Mesendoderm (in vitro differentiated cells): Measurements from ENCODE around the gene TBATA.

Experiments
- DNase-seq: peaks from one replicate; pipeline ENCODE4 v3.0.0; 2013
- H2AK5ac ChIP-seq: 2 replicates; pipeline ENCODE4 v1.6.1; 2013; ENCODE audit warnings: low read length, inconsistent platforms
- H2BK120ac ChIP-seq: 2 replicates; pipeline ENCODE4 v1.6.1; 2013; ENCODE audit warnings: low read depth, mild to moderate bottlenecking, low read length, moderate library complexity, mixed read lengths
- H2BK15ac ChIP-seq: replicated peaks from 2 replicates; pipeline ENCODE4 v1.6.1; 2013; ENCODE audit warnings: low read depth, mild to moderate bottlenecking, moderate library complexity
- H2BK5ac ChIP-seq: 2 replicates; pipeline ENCODE4 v1.6.1; 2013; ENCODE audit warnings: low read length, inconsistent platforms
- H3K18ac ChIP-seq: 2 replicates; pipeline ENCODE4 v1.6.1; 2013; ENCODE audit warnings: mild to moderate bottlenecking, low read length, mixed read lengths
- H3K23ac ChIP-seq: one replicate; pipeline ENCODE4 v1.6.1; 2013; ENCODE audit warnings: low read length
- H3K27ac ChIP-seq: 2 replicates; pipeline ENCODE4 v1.5.1; 2013; ENCODE audit warnings: low read depth, mild to moderate bottlenecking, inconsistent platforms, low read length, moderate library complexity
- H3K27me3 ChIP-seq: 2 replicates; pipeline ENCODE4 v1.6.1; 2013; ENCODE audit warnings: low read length, control low read depth, mild to moderate bottlenecking, inconsistent platforms; ENCODE audit not compliant: insufficient read depth, poor library complexity
- H3K36me3 ChIP-seq: 2 replicates; pipeline ENCODE4 v1.6.1; 2013; ENCODE audit warnings: low read length, inconsistent platforms; ENCODE audit not compliant: control insufficient read depth, insufficient read depth
- H3K4ac ChIP-seq: one replicate; pipeline ENCODE4 v1.6.1; 2013; ENCODE audit warnings: low read depth, mild to moderate bottlenecking, low read length, moderate library complexity
- H3K4me1 ChIP-seq: 2 replicates; pipeline ENCODE4 v1.6.1; 2013; ENCODE audit warnings: low read depth, low read length, inconsistent platforms; ENCODE audit not compliant: control insufficient read depth
- H3K4me2 ChIP-seq: 2 replicates; pipeline ENCODE4 v1.6.1; 2013; ENCODE audit warnings: low read length
- H3K4me3 ChIP-seq: 2 replicates; pipeline ENCODE4 v1.5.1; 2013; ENCODE audit warnings: mild to moderate bottlenecking, low read length
- H3K56ac ChIP-seq: one replicate; pipeline ENCODE4 v1.6.1; 2013; ENCODE audit warnings: low read length
- H3K79me1 ChIP-seq: 2 replicates; pipeline ENCODE4 v1.6.1; 2013; ENCODE audit warnings: low read length, inconsistent platforms
- H3K79me2 ChIP-seq: 2 replicates; pipeline ENCODE4 v1.6.1; 2013; ENCODE audit warnings: mild to moderate bottlenecking, low read length; ENCODE audit not compliant: control insufficient read depth, insufficient read depth
- H3K9ac ChIP-seq: 2 replicates; pipeline ENCODE4 v1.6.1; 2013; ENCODE audit warnings: low read length, inconsistent platforms
- H4K5ac ChIP-seq: one replicate; pipeline ENCODE4 v1.6.1; 2013; ENCODE audit warnings: low read length
- H4K8ac ChIP-seq: one replicate; pipeline ENCODE4 v1.6.1; 2013; ENCODE audit warnings: low read depth, mild to moderate bottlenecking, control low read depth, low read length, moderate library complexity
- WGBS: extraction: QIAGEN DNeasy Blood & Tissue Kit; methylation state at CpG from one replicate; pipeline ENCODE4 v1.1.7; 2013; ENCODE audit warnings: low lambda C conversion rate, missing lambda C conversion rate; ENCODE audit not compliant: insufficient coverage; ENCODE audit errors: extremely low coverage; 5-methylcytosine and 5-hydroxymethylcytosine counted together

TBATA gene

GRCh38 chr10:70740406-70741288, 44.5 kb downstream of the TBATA start:
- Histone ChIP-seq H3K79me1 (no peaks in the 10 kb centered on the region), H3K18ac (no peak overlapping the region), H3K4me2 (no peak overlapping the region), H3K27me3 (no peaks in the 10 kb centered on the region), H2BK15ac (no peak overlapping the region), H4K8ac (no peak overlapping the region), H3K56ac (no peak overlapping the region), H3K79me2 (no peaks in the 10 kb centered on the region), H3K4me3 (no peak overlapping the region), H4K5ac (no peak overlapping the region), H3K36me3 (no peaks in the 10 kb centered on the region), H2BK5ac (no peak overlapping the region), H3K4ac (no peak overlapping the region), H3K4me1 (no peaks in the 10 kb centered on the region), H3K9ac (no peak overlapping the region), H2BK120ac (no peak overlapping the region), H2AK5ac (no peak overlapping the region), H3K23ac (no peak overlapping the region), H3K27ac (no peak overlapping the region)
- no CpG with 5 or more reads among the region's 12 CpGs for WGBS
- no peak for DNase-seq

GRCh38 chr10:70738761-70739121, 46.4 kb downstream of the TBATA start:
- no peaks in the 10 kb centered on the region for H3K79me2 ChIP-seq
- no peak overlapping the region for H2BK5ac ChIP-seq
- H2BK120ac ChIP-seq = no peak overlapping the region
- no peaks in the 10 kb centered on the region for H3K36me3 ChIP-seq
- no peak overlapping the region for H3K18ac ChIP-seq
- no peak overlapping the region for H3K27ac ChIP-seq
- no peak overlapping the region for H3K56ac ChIP-seq
- no peak overlapping the region for H3K4ac ChIP-seq
- no peak overlapping the region for H4K5ac ChIP-seq
- H3K9ac ChIP-seq = no peak overlapping the region
- H4K8ac ChIP-seq = no peak overlapping the region
- no peaks in the 10 kb centered on the region for H3K79me1 ChIP-seq
- no peaks in the 10 kb centered on the region for H3K4me1 ChIP-seq
- no peak overlapping the region for H2BK15ac ChIP-seq
- H3K4me3 ChIP-seq = no peak overlapping the region
- no peak for DNase-seq
- H3K4me2 ChIP-seq = no peak overlapping the region
- no CpG with 5 or more reads among the region's 12 CpGs for WGBS
- H3K27me3 ChIP-seq = no peaks in the 10 kb centered on the region
- no peak overlapping the region for H2AK5ac ChIP-seq
- H3K23ac ChIP-seq = no peak overlapping the region

DNA sequence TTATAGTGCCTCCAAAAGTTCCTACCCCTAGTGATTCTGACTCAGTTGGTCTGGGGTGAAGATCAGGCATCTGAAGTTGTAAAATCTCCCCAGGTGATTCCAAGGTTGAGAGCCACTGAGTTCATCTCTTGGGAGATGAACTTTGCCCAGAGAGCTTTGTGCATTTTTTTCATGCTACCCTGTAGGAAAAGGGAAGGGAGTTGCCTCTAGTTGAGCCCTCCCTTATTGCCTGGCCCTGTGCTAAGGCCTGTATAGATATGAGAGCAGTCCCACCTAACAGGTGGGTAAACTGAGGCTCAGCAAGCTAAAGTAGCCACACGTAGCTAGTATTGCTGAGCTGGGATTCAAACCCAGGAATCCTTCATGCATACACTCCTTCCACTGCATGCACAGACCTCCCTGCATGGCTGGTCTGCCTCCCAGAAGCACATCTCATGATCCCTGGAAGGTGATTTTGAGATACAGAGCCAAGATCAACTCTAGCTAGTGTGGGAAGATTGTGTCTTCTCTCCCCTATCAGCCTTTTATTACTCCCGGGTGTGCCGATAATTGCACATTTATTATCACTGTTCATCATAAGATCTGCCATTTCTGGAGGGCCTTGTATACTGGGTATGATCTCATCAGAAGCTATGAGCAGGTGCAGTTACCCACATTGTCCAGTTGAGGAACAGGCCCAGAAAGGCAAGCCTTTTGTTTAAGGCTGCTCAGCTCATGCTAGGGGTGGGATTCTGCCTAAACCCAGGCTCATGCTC, 47.0 kb downstream of the TBATA start:
- Histone ChIP-seq H3K4ac (no peak overlapping the region), H3K4me2 (no peak overlapping the region), H3K27me3 (no peaks in the 10 kb centered on the region), H4K8ac (no peak overlapping the region), H2AK5ac (no peak overlapping the region), H3K79me2 (no peaks in the 10 kb centered on the region), H4K5ac (no peak overlapping the region), H2BK120ac (no peak overlapping the region), H3K4me3 (no peak overlapping the region), H2BK5ac (no peak overlapping the region), H3K23ac (no peak overlapping the region), H3K9ac (no peak overlapping the region), H3K4me1 (no peaks in the 10 kb centered on the region), H3K18ac (no peak overlapping the region), H2BK15ac (no peak overlapping the region), H3K27ac (no peak overlapping the region), H3K79me1 (no peaks in the 10 kb centered on the region), H3K36me3 (no peaks in the 10 kb centered on the region), H3K56ac (no peak overlapping the region)
- DNase-seq = no peak
- WGBS = no CpG with 5 or more reads among the region's 3 CpGs

GRCh38 chr10:70737250-70737649, 47.9 kb downstream of the TBATA start:
- Histone ChIP-seq H2AK5ac (no peak overlapping the region), H3K36me3 (no peaks in the 10 kb centered on the region), H3K27ac (no peak overlapping the region), H2BK15ac (no peak overlapping the region), H2BK5ac (no peak overlapping the region), H3K18ac (no peak overlapping the region), H3K23ac (no peak overlapping the region), H2BK120ac (no peak overlapping the region), H3K4ac (no peak overlapping the region), H4K5ac (no peak overlapping the region), H3K4me3 (no peak overlapping the region), H3K4me1 (no peaks in the 10 kb centered on the region), H3K56ac (no peak overlapping the region), H3K4me2 (no peak overlapping the region), H4K8ac (no peak overlapping the region), H3K27me3 (no peaks in the 10 kb centered on the region), H3K79me1 (no peaks in the 10 kb centered on the region), H3K9ac (no peak overlapping the region), H3K79me2 (no peaks in the 10 kb centered on the region)
- WGBS = no CpG with 5 or more reads among the region's 6 CpGs
- no peak for DNase-seq

- Histone ChIP-seq H2AK5ac (no peak overlapping the region), H3K27me3 (no peaks in the 10 kb centered on the region), H3K23ac (no peak overlapping the region), H3K18ac (no peak overlapping the region), H3K4ac (no peak overlapping the region), H3K36me3 (no peaks in the 10 kb centered on the region), H3K4me3 (no peak overlapping the region), H2BK15ac (no peak overlapping the region), H2BK5ac (no peak overlapping the region), H3K27ac (no peak overlapping the region), H3K4me1 (no peaks in the 10 kb centered on the region), H4K8ac (no peak overlapping the region), H3K79me1 (no peaks in the 10 kb centered on the region), H3K9ac (no peak overlapping the region), H3K56ac (no peak overlapping the region), H2BK120ac (no peak overlapping the region), H4K5ac (no peak overlapping the region), H3K4me2 (no peak overlapping the region), H3K79me2 (no peaks in the 10 kb centered on the region)
- WGBS = no CpG with 5 or more reads among the region's 3 CpGs
- no peak for DNase-seq
These were observed 48.7 kb downstream of the TBATA start for GRCh38 chr10:70736525-70736924.
